ENCODE data around the gene MFSD12. TPM values are rescaled to one million over a fixed set of nuclear protein-coding genes. Genes with fewer than 3 reads are reported as not detected.

MFSD12 gene
- polyA plus RNA-seq, 5 donors, result 28.1 to 48.9 (median 36.4) TPM

DNA sequence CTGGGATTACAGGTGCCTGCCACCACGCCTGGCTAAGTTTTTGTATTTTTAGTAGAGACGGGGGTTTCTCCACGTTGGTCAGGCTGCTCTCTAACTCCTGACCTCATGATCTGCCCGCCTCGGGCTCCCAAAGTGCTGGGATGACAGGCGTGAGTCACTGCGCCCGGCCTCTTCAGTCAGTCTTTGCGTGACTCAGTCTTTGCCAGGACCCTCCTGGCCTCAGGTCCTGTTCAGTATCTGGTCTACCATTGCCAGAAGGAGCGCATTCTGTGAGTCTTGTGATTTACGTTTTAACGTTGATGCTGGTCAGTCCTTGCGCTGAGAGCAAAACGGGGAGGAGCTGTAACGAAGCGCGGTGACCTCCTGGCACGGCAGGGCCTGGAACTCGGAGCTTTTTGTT is 7.8 kb upstream of the MFSD12 start:
- DNase-seq, result no peak

DNA sequence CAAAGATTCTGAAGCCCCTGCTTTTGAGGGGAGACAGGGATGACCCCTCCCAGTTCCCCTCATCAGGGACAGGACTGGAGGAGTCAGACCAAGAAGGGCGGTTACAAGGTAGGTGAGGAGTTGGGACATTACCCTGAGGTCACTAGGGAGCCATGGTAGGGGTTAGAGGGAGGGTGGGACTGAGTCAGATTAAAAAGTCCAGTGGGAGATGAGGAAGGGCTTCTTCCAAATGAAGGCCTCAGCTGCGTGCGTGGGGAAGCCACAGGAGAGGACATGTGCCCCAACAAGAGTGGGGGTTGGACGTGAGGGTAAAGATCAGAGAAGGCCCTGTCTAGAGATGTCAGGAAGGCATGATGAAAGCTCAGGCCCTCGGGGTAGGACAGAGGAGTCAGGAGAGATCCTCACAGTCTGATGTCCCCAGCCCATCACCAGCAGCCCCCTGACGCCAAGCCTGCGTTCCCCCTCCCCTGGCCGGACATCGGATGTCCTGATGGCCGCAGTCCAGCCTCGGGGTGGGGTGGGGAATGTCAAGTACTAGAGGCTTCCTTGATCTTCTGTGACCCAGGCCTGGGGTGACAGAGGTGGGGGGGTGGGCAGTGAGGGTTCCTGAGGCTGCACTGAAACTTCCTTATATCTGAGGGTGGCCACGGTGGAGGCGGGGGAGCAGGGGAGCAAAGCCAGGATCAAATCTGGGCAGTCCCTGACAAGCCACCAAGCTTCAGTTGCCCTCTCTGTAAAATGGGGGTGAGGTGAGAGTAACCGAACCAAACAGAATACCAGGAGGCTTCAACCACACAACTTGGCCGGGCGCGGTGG is 6.5 kb upstream of the MFSD12 start:
- no peak for DNase-seq

DNA sequence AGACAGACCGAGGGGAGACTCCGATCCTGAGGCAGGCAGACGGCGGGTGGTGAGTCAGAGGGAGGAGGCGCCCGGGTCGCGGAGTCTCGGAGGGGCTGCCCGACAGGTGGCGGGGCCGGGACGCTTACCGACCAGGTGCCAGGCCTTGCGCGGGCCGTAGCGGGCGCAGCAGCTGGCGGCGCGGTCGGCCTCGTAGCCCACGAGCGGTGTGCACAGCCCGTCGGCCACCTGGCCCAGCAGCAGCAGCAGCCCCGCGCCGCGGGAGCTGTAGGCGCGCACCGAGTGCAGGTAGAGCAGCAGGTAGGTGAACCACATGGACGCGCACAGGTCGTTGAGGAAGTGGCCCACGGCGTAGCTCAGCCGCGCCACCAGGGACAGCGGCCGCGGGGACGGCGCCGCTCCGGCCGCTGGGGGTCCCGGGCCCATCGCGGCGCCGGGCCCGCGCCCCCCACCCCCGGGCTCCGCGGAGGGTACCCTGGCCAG is 367 bp downstream of the MFSD12 start:
- no peak for DNase-seq

DNA sequence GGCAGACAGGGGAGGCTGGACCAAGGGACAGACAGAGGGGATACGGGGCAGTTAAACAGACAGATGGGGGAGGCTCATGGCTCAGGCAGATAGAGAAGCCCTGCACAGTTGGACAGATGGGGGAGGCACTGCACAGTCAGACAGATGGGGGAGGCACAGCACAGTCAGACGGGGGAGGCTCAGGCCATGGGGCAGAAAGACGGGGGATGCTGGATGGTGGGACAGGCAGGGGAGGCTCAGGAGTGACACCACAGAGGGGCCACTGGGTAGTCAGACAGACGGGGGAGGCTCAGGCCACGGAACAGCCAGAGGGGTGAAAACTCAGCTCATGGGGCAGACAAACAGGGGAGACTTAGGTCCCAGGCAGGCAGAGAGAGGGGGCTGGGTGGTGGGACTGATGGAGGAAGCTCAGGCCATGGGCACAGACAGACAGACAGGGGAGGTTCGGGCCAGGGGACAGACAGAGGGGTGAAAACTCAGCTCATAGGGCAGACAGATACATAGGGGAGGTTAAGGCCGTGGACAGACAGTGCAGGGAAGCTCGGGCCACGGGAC is 886 bp downstream of the MFSD12 start:
- DNase-seq, result no peak

DNA sequence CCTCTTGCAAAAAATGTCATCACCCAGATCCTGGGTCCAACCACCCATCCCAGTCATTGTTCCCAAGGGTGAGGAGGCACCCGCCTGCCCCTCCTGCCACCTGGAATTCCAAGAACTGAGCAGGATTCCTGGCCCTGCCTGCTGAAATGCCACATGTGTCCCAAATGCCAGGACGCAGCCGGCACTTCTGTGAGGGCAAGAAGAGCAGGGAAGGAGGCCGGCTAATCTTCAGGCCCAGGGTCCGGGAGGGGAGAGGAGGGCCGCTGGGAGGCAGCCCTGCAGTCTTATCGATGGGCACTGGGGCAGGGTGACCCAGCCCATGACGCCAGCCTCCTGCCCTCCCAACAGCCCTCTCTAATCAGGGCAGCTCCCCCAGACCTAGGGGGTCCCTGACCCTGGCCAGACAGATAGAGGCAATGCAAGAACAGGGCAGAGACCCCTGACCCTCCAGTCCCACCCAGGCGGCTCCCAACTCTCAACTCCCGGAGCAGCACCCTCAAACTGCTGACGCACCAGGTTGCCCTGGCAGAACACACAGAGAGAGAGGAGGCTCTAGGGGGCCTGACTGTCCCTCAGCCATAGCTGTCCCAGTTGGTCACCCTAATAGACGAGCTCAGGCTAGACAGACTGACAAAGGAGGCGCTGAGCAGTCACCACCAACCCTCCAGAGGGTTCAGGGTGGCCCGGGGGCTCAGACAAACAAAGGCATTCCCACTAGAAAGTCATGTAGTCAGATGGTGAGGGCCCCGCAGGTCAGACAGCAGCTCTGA is 1.5 kb downstream of the MFSD12 start:
- no peak for DNase-seq

- DNase-seq, result no peak
These were observed 2.9 kb downstream of the MFSD12 start for GRCh38 chr19:3554254-3555083.

DNA sequence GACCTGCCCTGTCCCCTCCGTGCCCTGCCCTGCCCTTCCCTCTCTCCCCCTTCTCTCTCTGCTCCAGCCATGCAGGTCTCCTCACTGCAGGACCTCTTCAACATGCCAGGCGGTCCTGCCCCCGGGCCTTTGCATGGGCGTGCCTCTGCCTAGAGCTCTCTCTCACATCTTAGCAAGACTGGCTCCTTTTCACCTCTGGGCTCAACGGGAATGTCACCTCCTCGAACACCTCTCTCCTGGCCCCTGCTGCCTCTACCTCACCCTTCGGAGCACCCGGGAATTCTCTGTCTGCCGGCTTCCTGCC is 5.6 kb downstream of the MFSD12 start:
- no peak for DNase-seq

- no peak for DNase-seq
These were observed 6.2 kb downstream of the MFSD12 start for GRCh38 chr19:3550947-3551791.

DNA sequence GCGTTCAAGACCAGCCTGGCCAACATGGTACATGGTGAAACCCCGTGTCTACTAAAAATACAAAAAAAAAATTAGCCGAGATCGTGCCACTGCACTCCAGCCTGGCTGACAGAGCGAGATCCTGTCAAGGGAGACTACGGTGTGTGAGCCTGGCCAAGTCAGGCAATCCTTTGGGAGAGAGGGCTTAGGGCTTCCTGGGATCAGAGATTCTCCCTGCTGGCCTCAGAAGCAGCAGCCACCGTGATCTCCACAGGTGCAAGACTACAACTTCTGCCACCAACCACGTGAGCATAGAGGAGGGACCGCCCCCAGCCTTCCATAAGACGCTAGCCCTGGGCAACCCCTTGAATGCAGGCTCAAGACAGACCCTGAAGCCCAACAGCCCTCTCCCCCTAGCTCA is 7.6 kb downstream of the MFSD12 start:
- DNase-seq, result no peak

DNA sequence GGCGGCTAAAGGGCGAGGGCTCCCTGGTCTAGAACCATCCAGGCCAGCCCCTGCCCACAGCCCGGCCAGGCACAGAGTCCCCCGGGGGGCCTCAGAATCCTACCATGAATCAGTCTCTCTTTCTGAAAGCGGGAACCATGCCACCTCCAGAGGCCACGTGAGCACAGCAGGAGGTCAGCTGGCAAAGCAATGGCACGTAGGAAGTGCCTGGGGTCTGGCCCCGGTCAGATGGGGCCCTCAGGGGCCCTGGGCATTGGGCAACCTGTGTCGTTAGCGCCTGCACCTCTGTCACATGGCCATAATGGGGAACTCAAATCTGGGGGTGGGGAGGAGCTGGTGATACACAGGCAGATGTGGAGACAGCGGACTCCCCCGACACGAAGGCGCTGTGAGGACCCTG is 8.8 kb downstream of the MFSD12 start:
- no peak for DNase-seq

GRCh38 chr19:3547767-3548282 is 9.6 kb downstream of the MFSD12 start:
- DNase-seq, result no peak

- DNase-seq, result no peak
These were observed 10.1 kb downstream of the MFSD12 start for GRCh38 chr19:3547301-3547731.

DNA sequence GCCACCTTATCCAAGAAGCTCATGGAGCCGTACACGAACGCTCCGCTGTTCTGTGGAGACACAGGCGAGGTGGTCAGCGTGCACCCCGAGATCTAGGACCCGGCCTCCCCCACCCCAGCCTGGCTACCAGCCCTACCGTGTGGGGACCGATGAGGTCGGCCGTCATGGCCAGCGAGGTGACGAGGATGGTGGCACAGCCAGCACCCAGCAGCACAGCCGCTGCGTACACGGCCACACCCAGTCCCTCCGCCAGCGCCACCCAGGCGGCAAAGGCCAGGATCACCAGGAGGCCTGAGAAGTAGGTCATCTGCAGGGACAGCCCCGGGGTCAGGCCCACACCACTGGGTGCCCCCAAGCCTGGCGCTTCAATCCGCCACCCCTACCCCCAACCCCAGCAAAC is 11.3 kb downstream of the MFSD12 start:
- DNase-seq, result no peak

DNA sequence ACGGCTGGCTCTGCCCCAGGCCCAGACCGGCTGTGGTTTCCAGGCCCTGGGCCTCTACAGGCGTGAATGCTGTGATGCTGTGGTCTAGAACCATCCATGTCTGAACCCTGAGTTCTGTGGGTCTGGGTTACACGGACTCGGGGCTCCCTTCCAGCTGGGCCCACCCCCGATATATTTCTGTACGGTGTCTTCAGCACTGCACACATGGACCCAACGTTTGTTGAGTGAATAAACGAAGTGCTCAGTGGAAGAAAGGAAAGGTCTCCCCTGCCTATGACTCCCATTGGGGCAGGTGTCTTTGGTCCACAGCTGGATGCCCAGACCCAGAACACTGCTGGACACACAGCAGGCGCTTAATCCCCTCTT is 11.7 kb downstream of the MFSD12 start:
- DNase-seq, result no peak

DNA sequence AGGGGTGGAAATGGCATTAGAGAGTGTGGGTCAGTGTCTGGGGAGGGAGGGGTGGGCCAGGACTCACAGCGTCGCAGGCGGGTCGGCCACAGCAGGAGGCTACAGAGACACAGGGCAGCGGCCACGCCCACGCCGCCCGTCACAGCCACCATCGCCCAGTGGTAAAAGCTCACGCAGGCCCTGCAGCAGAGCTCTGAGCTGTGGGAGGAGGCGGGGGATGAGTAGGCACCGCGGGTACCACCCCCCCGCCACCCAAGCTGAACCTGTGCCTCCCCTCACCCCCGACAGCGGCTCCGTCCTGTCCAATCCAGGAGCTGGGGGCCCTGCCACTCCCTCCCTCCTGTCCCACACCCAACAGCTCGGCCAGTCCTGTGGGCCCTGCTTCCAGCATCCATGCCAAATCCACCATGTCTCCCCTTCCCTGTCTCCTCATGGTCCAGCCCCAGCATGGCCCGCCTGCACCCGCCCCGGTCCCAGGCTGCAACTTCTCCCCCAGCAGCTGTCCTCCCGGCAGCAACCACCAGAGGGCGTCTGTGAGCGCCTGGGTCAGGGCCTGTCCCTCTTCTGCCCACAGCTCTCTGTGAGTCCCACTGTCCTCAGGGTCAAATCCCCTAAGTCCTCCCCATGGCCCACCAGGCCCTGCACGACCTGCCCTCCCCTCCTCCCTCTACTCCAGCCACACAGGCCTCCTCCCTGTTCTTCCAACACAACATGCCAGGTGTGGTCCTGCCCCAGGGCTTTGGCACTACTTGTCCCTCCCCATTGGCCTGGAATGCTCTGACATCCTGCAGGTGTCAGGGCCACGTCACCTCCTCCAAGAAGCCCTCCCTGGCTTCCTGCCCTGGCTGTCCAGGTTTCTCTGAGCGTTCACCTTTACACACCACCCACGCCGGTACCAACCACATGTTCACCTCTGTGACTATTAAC is 12.4 kb downstream of the MFSD12 start:
- no peak for DNase-seq

DNA sequence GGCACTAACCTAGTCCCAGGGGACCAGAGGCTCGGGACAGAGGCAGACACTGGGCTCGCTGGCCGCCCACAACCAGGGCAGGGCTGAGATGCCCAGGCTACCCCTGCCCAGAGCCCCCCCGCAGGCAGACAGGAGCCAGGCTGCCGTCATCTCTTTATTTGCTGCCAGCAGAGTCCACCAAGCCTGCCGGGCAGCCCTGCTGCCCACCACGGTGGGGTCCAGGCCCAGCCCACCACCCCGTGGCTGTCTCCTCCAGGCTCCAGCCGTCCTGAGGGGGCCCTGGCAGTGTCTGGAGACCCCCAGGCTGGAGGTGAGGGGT is 13.4 kb downstream of the MFSD12 start:
- no peak for DNase-seq

- no peak for DNase-seq
These were observed 14.0 kb downstream of the MFSD12 start for GRCh38 chr19:3543150-3544057.

GRCh38 chr19:3539756-3540118 is 17.6 kb downstream of the MFSD12 start:
- DNase-seq, result no peak
